Panc1 (cell line): Measurements from ENCODE around the gene GFI1B. TPM values are rescaled to one million over a fixed set of nuclear protein-coding genes. Genes with fewer than 3 reads are reported as not detected.

Source experiments
- ATAC-seq: fragments of 200-7000 bp; cut with Tn5 transposase; 2 replicates; pipeline ENCODE4 v1.9.1; 2020; ENCODE audit warnings: mild to moderate bottlenecking, moderate library complexity
- BruUV-seq: library from RNA; stranded (reverse); fragments of 400-500 nt; replicated peaks from 2 replicates; lab custom pipeline; 2021; lab: Mats Ljungman, UMichigan
- CTCF ChIA-PET: fragments of 300-600 bp; sonication (Branson Sonifier 250); formaldehyde crosslinking; loops from one replicate; lab custom pipeline; 2022; ENCODE audit warnings: antibody characterized with exemption; lab: Charles Lee
- POLR2A ChIA-PET: fragments of 300-600 bp; sonication (Branson Sonifier 250); formaldehyde crosslinking; loops from one replicate; lab custom pipeline; 2022; ENCODE audit warnings: antibody characterized with exemption; lab: Charles Lee
- DNase-seq: peaks from one replicate; pipeline ENCODE4 v3.0.0-alpha.2; 2010; ENCODE audit warnings: low read depth, low spot score
- H3K27ac ChIP-seq: 2 replicates; pipeline ENCODE4 v1.5.1; 2011; ENCODE audit warnings: mild to moderate bottlenecking, low read length, inconsistent platforms
- H3K27me3 ChIP-seq: fragments of 200-500 bp; sonication (Bioruptor generic); 2 replicates; pipeline ENCODE4 v1.6.0; 2014; ENCODE audit warnings: low read length, inconsistent platforms; ENCODE audit not compliant: control insufficient read depth, insufficient read depth
- H3K36me3 ChIP-seq: fragments of 200-500 bp; sonication (Bioruptor generic); 2 replicates; pipeline ENCODE4 v1.5.1; 2014; ENCODE audit warnings: inconsistent platforms, mild to moderate bottlenecking, low read length, moderate library complexity; ENCODE audit not compliant: control insufficient read depth, insufficient read depth
- H3K4me1 ChIP-seq: 2 replicates; pipeline ENCODE4 v1.5.1; 2011; ENCODE audit warnings: inconsistent platforms, mild to moderate bottlenecking, low read length, moderate library complexity; ENCODE audit not compliant: control insufficient read depth, insufficient read depth
- H3K4me3 ChIP-seq, 2 experiments: 2 replicates each; pipeline ENCODE4 v1.5.1; 2011 to 2012; ENCODE audit warnings: low read depth in 2 of 2, low read length in 2 of 2, mild to moderate bottlenecking in 2 of 2, inconsistent platforms in 1 of 2, moderate library complexity in 1 of 2
- H3K9me3 ChIP-seq: fragments of 200-500 bp; sonication (Bioruptor generic); 2 replicates; pipeline ENCODE4 v1.5.1; 2014; ENCODE audit warnings: low read depth, mild to moderate bottlenecking, inconsistent platforms, low read length, moderate library complexity; ENCODE audit not compliant: control insufficient read depth, insufficient read depth
- POLR2AphosphoS5 ChIP-seq: IDR thresholded peaks from 2 replicates; pipeline ENCODE4 v1.6.1; 2012; ENCODE audit warnings: mild to moderate bottlenecking, low read depth, low read length, moderate library complexity
- SIN3A ChIP-seq: IDR thresholded peaks from 2 replicates; pipeline ENCODE4 v1.6.1; 2012; ENCODE audit warnings: low read depth, mild to moderate bottlenecking, low read length, moderate library complexity, borderline replicate concordance; ENCODE audit not compliant: insufficient read depth
- TCF7L2 ChIP-seq: IDR thresholded peaks from 2 replicates; pipeline ENCODE4 v1.6.1; 2011; ENCODE audit warnings: mild to moderate bottlenecking, low read depth, low read length, inconsistent platforms
- in situ Hi-C: cut with HindIII; loops from 2 replicates; pipeline ENCODE4 v1.10.0; 2016; ENCODE audit warnings: low sequenced_read_pairs, low pct_unique_long_range_greater_than_20kb
- intact Hi-C: fragments of 100-400 bp; cut with micrococcal nuclease; formaldehyde crosslinking; loops from one replicate; pipeline ENCODE4 v1.10.0; 2022; ENCODE audit not compliant: unreplicated experiment
- total RNA-seq: library from RNA; stranded (reverse); gene quantifications from one replicate; pipeline ENCODE4 v1.2.1, GENCODE V29; 2021; ENCODE audit not compliant: unreplicated experiment
- TF ChIP-seq, protein P1 (sequence below), 2 experiments: IDR thresholded peaks; 2 replicates each; pipeline ENCODE4 v1.6.1; 2011 to 2012; ENCODE audit warnings: low read depth in 2 of 2, control low read depth in 1 of 2, low read length in 1 of 2, mild to moderate bottlenecking in 1 of 2, moderate library complexity in 1 of 2; ENCODE audit not compliant: insufficient read depth in 1 of 2
- TF ChIP-seq, protein P2 (sequence below): fragments of 450-650 bp; IDR thresholded peaks from 2 replicates; pipeline ENCODE4 v1.5.1; 2017; ENCODE audit warnings: mild to moderate bottlenecking

The GFI1B gene
- total RNA-seq, 1 experiment from 2014 or later: 0.08 TPM

GRCh38 chr9:133006731-133007352 is 28.3 kb downstream of the GFI1B start:
- H3K4me3 ChIP-seq: no peak overlapping the region
- ChIA-PET CTCF (no interaction called here), POLR2A (no interaction called here)
- in situ Hi-C loops: no loop called here
- no TSS peak for BruUV-seq
- intact Hi-C loops: no loop called here
- no peak overlapping the region for H3K27ac ChIP-seq
- DNase-seq (no peak), ATAC-seq (no peak)
- H3K4me1 ChIP-seq: no peaks in the 10 kb centered on the region
- H3K9me3 ChIP-seq: no peaks in the 10 kb centered on the region
- H3K36me3 ChIP-seq: no peaks in the 10 kb centered on the region
- TF ChIP-seq SIN3A (no peak), POLR2AphosphoS5 (no peak), TCF7L2 (no peak)
- TF ChIP-seq, protein P1, sequence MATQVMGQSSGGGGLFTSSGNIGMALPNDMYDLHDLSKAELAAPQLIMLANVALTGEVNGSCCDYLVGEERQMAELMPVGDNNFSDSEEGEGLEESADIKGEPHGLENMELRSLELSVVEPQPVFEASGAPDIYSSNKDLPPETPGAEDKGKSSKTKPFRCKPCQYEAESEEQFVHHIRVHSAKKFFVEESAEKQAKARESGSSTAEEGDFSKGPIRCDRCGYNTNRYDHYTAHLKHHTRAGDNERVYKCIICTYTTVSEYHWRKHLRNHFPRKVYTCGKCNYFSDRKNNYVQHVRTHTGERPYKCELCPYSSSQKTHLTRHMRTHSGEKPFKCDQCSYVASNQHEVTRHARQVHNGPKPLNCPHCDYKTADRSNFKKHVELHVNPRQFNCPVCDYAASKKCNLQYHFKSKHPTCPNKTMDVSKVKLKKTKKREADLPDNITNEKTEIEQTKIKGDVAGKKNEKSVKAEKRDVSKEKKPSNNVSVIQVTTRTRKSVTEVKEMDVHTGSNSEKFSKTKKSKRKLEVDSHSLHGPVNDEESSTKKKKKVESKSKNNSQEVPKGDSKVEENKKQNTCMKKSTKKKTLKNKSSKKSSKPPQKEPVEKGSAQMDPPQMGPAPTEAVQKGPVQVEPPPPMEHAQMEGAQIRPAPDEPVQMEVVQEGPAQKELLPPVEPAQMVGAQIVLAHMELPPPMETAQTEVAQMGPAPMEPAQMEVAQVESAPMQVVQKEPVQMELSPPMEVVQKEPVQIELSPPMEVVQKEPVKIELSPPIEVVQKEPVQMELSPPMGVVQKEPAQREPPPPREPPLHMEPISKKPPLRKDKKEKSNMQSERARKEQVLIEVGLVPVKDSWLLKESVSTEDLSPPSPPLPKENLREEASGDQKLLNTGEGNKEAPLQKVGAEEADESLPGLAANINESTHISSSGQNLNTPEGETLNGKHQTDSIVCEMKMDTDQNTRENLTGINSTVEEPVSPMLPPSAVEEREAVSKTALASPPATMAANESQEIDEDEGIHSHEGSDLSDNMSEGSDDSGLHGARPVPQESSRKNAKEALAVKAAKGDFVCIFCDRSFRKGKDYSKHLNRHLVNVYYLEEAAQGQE (IDR thresholded peaks at IDR 0.05; ENCODE audit: insufficient read depth in 1 of 2, low read depth in 2 of 2, low read length in 1 of 2): no peak
- TF ChIP-seq, protein P2, sequence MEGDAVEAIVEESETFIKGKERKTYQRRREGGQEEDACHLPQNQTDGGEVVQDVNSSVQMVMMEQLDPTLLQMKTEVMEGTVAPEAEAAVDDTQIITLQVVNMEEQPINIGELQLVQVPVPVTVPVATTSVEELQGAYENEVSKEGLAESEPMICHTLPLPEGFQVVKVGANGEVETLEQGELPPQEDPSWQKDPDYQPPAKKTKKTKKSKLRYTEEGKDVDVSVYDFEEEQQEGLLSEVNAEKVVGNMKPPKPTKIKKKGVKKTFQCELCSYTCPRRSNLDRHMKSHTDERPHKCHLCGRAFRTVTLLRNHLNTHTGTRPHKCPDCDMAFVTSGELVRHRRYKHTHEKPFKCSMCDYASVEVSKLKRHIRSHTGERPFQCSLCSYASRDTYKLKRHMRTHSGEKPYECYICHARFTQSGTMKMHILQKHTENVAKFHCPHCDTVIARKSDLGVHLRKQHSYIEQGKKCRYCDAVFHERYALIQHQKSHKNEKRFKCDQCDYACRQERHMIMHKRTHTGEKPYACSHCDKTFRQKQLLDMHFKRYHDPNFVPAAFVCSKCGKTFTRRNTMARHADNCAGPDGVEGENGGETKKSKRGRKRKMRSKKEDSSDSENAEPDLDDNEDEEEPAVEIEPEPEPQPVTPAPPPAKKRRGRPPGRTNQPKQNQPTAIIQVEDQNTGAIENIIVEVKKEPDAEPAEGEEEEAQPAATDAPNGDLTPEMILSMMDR: no peak
- H3K27me3 ChIP-seq: no peaks in the 10 kb centered on the region

DNA sequence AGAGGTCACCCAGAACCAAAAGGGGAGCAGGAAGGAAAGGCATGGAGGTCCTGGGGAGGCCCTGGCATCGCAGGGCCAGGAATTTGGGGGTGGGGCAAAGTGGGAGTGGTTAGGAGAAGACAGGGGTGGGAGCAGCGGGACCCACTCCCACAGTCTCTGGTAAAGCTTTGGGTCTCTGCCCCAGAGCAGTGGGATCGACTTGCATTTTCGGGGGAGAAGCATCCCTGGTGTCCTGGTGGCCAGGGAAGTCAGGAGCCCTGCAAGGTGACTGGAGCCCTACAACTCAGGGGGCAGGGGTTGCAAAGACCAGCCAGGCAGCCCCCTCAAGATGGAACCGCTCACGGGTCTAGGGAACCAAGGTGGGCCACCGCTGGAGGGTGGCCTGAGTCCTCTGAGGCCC is 29.9 kb downstream of the GFI1B start:
- no peaks in the 10 kb centered on the region for H3K4me1 ChIP-seq
- H3K27ac ChIP-seq: no peak overlapping the region
- no peaks in the 10 kb centered on the region for H3K9me3 ChIP-seq
- DNase-seq: no peak
- in situ Hi-C loops: no loop called here
- ATAC-seq: no peak
- intact Hi-C loops: no loop called here
- ChIA-PET POLR2A (no interaction called here), CTCF (no interaction called here)
- TF ChIP-seq TCF7L2 (no peak), POLR2AphosphoS5 (no peak), SIN3A (no peak)
- TF ChIP-seq, protein P2: no peak
- TF ChIP-seq, protein P1 (IDR thresholded peaks at IDR 0.05; ENCODE audit: insufficient read depth in 1 of 2, low read depth in 2 of 2, low read length in 1 of 2): no peak
- H3K4me3 ChIP-seq: no peak overlapping the region
- H3K36me3 ChIP-seq: no peaks in the 10 kb centered on the region
- no TSS peak for BruUV-seq
- no peaks in the 10 kb centered on the region for H3K27me3 ChIP-seq
